Vagina (tissue), 2 donors: ENCODE data around the gene POC1B. TPM values are rescaled to one million over a fixed set of nuclear protein-coding genes. Genes with fewer than 3 reads are reported as not detected.

Experiments
- DNase-seq, 2 donors: peaks; one replicate each; pipeline ENCODE4 v3.0.0-alpha.2; 2017; ENCODE audit errors: extremely low spot score in 2 of 2
- H3K27ac ChIP-seq: fragments of 200-600 bp; sonication (generic); one replicate; pipeline ENCODE4 v1.5.1; 2019
- H3K27me3 ChIP-seq: fragments of 200-600 bp; sonication (generic); one replicate; pipeline ENCODE4 v1.5.1; 2019
- H3K36me3 ChIP-seq, 2 donors: fragments of 200-600 bp; sonication (generic); one replicate each; pipeline ENCODE4 v1.5.1; 2017 to 2019
- H3K4me1 ChIP-seq: fragments of 200-600 bp; sonication (generic); one replicate; pipeline ENCODE4 v1.5.1; 2019
- H3K4me3 ChIP-seq, 2 donors: fragments of 200-600 bp; sonication (generic); 1 replicate in 1 of 2; 2 replicates in 1 of 2; pipeline ENCODE4 v1.5.1; 2016 to 2019
- H3K9me3 ChIP-seq: fragments of 200-600 bp; sonication (generic); one replicate; pipeline ENCODE4 v1.5.1; 2019
- POLR2A ChIP-seq, 2 donors: fragments of 450-650 bp; IDR thresholded peaks; one replicate each; pipeline ENCODE4 v1.6.1; 2017; ENCODE audit warnings: antibody characterized with exemption in 2 of 2, mild to moderate bottlenecking in 2 of 2, moderate library complexity in 2 of 2
- POLR2AphosphoS5 ChIP-seq, 2 donors: sonication (generic); formaldehyde crosslinking; IDR thresholded peaks; one replicate each; pipeline ENCODE4 v1.9.0; 2017; ENCODE audit warnings: antibody characterized with exemption in 2 of 2, mild to moderate bottlenecking in 2 of 2, low read depth in 1 of 2; ENCODE audit not compliant: insufficient read depth in 1 of 2
- intact Hi-C: fragments of 100-400 bp; cut with DNase I; formaldehyde crosslinking; loops from one replicate; pipeline ENCODE4 v1.15.1; 2023
- total RNA-seq: library from RNA; depleted of rRNA; stranded (reverse); fragments of >200 nt; gene quantifications from one replicate; pipeline ENCODE4 v1.2.3, GENCODE V29; 2016
- TF ChIP-seq, protein P1 (sequence below), 3 experiments: fragments of 450-650 bp in 2 of 3; fragments of 200-600 bp in 1 of 3; sonication (generic) in 1 of 3; IDR thresholded peaks; one replicate each; pipeline ENCODE4 v1.5.1; 2017 to 2019; ENCODE audit warnings: antibody characterized with exemption in 3 of 3, mild to moderate bottlenecking in 2 of 3, moderate library complexity in 2 of 3

Gene POC1B
- total RNA-seq = 18.9 TPM

DNA sequence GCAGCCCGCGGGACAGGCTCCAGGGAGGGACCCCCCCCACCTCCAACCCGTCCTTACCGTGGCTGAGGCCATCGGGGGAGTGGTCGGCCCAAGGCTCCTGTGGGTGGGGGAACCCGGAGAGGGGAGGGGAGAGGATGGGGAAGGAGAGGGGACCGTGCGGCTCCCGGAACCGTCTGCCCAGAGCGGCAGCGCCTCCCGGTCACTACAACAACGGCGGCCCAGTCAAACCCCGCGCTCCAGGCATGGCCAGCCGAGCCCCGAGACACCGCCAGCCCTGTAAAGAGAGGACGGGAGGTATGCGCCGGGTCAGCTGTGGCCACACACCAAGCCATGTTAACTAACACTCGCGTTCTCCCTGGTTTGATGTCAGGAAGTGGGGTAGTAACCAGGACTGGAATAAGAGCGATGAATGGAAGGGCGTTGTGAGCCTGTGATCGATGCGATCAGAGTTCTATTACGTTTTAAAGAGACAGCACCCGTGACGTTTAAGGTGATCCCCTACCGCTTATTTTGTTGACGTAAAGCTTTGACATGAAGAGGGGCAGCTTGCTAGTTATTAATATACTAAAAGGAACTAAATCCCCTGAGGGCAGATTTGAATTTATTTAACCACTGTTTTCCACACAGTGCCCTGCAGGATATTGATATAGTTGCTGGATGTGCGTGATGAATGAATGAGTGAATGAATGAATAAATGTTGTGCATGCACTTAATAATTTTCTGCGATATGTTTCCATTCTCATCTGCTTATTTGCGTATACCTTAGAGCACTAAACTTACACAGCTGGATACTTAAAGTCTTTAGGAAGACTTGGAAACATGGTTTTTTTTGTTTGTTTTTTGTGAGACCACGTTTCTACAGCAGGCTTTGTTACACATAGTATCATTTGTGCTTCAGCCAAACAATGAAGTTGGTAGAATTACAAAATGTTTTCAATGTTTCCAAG lies at the start of gene POC1B:
Gene POC1B, minus strand, starts transcription at position 224 of the 947 bp plus-strand sequence. Its CDS starts 152 bp downstream, at position 72.
- no peaks in the 10 kb centered on the region for H3K27me3 ChIP-seq
- intact Hi-C loops = loop anchor here (10.0 kb wide), 1 partner anchor 51 kb away; no protein-coding TSS in a partner anchor
- peaks cover 45% of the 10 kb centered on the region for H3K4me1 ChIP-seq
- no peak for DNase-seq
- H3K36me3 ChIP-seq = peaks cover 0 to 5% of the 10 kb centered on the region in 2 donors
- peak within 1 kb of the TSS; percentile 78 to 99 for H3K4me3 ChIP-seq
- no peaks in the 10 kb centered on the region for H3K9me3 ChIP-seq
- TF ChIP-seq, protein P1, sequence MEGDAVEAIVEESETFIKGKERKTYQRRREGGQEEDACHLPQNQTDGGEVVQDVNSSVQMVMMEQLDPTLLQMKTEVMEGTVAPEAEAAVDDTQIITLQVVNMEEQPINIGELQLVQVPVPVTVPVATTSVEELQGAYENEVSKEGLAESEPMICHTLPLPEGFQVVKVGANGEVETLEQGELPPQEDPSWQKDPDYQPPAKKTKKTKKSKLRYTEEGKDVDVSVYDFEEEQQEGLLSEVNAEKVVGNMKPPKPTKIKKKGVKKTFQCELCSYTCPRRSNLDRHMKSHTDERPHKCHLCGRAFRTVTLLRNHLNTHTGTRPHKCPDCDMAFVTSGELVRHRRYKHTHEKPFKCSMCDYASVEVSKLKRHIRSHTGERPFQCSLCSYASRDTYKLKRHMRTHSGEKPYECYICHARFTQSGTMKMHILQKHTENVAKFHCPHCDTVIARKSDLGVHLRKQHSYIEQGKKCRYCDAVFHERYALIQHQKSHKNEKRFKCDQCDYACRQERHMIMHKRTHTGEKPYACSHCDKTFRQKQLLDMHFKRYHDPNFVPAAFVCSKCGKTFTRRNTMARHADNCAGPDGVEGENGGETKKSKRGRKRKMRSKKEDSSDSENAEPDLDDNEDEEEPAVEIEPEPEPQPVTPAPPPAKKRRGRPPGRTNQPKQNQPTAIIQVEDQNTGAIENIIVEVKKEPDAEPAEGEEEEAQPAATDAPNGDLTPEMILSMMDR (IDR thresholded peaks at IDR 0.05) = peak; percentile 8 to 28 (median 26)
- no peak for TF ChIP-seq POLR2A (IDR thresholded peaks at IDR 0.05)
- peak; percentile 75 to 76 for TF ChIP-seq POLR2AphosphoS5 (IDR thresholded peaks at IDR 0.05; ENCODE audit: insufficient read depth in 1 of 2, low read depth in 1 of 2)
- peak within 1 kb of the TSS; percentile 94 for H3K27ac ChIP-seq

DNA sequence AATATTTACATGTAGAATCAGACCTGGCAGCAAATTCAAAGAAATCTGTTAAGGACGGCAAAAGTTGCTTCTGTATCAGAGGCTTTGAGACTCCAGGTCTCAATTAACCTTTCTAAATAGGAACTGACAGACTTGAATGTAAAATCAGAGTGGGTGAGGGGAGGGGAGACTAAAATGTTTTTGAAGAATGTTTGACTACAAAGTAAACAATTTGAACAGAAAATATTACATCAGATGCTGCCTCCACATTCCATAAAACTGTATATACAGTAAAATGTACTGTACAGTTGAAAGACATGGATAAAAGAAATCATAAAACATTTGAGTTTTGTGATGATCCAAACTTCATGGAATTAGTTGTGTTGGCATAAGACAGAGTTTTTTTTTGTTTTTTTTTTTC lies 49.5 kb upstream of the POC1B start:
- Histone ChIP-seq H3K36me3 (no peaks in the 10 kb centered on the region), H3K27me3 (no peaks in the 10 kb centered on the region), H3K9me3 (no peaks in the 10 kb centered on the region), H3K4me1 (peaks cover 5% of the 10 kb centered on the region), H3K4me3 (no peak overlapping the region), H3K27ac (no peak overlapping the region)
- intact Hi-C loops = no loop called here
- TF ChIP-seq POLR2AphosphoS5 (IDR thresholded peaks at IDR 0.05; ENCODE audit: insufficient read depth in 1 of 2, low read depth in 1 of 2) = no peak
- no peak for TF ChIP-seq POLR2A (IDR thresholded peaks at IDR 0.05)
- TF ChIP-seq, protein P1 (IDR thresholded peaks at IDR 0.05) = no peak
- DNase-seq = no peak

DNA sequence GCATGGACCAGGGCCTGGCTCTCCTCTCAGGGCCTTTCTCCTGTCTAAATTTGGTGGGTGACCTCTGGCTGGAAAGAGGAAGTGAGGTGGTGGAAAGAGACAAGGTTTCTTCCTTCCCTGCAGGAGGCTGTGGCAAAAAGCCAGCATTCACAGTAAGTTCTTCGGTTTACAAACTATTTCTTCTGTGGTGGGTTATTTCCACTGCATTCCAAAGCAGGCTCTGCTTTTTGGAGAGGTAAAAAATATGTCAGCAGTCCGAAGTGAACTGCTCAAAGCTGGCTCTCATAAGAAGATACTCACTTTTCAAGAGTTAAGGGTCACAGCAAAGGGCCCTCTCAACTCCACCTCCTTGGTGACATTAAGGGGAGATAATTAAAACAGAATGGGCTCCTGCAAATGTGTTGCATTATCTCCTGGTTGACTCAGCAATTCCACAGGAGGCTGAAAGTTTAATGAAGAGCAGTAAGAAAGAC lies 48.9 kb upstream of the POC1B start:
- Histone ChIP-seq H3K27ac (no peak overlapping the region), H3K4me1 (peaks cover 7% of the 10 kb centered on the region), H3K4me3 (no peak overlapping the region), H3K27me3 (no peaks in the 10 kb centered on the region), H3K9me3 (no peaks in the 10 kb centered on the region), H3K36me3 (no peaks in the 10 kb centered on the region)
- TF ChIP-seq, protein P1 (IDR thresholded peaks at IDR 0.05) = no peak
- TF ChIP-seq POLR2AphosphoS5 (IDR thresholded peaks at IDR 0.05; ENCODE audit: insufficient read depth in 1 of 2, low read depth in 1 of 2) (no peak), POLR2A (IDR thresholded peaks at IDR 0.05) (no peak)
- DNase-seq = no peak
- intact Hi-C loops = no loop called here

DNA sequence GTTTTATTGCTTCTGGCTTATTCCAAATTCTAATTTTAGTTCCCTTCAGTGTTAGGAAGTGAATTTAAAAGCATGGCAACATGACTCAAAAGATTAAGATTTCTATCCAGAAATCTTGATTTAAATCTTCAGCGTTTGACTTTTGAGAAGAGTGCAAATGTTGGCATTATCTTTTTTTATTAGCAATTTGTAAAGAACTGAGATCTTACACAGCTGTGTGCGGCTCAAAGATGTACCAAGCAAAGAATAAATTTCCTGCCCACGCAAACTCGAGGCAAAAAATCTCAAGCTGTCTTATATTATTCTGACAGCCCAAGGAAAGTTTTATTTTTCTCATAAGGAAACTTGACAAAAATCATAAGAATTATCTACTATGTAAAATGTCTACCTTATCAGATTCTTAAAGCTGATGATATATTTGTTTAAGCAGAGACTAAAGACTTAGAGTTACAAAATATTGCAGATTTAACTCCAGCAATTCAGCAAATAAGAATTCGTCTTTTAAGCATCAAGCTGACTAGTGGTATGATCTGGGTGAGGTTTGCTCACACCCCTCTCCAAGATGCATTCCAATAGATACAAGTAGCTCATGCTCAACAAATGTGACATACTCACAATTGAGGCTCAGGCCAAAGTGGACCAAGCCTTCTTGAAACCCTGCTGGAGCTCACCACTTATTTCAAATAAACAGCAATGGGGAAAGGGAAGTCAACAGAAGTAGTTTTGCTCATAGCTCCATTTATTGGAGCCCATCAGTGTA lies 47.4 kb upstream of the POC1B start:
- Histone ChIP-seq H3K27ac (no peak overlapping the region), H3K4me3 (no peak overlapping the region), H3K4me1 (peaks cover 17% of the 10 kb centered on the region), H3K36me3 (no peaks in the 10 kb centered on the region), H3K9me3 (no peaks in the 10 kb centered on the region), H3K27me3 (no peaks in the 10 kb centered on the region)
- DNase-seq = no peak
- TF ChIP-seq, protein P1 (IDR thresholded peaks at IDR 0.05) = no peak
- no peak for TF ChIP-seq POLR2AphosphoS5 (IDR thresholded peaks at IDR 0.05; ENCODE audit: insufficient read depth in 1 of 2, low read depth in 1 of 2)
- no peak for TF ChIP-seq POLR2A (IDR thresholded peaks at IDR 0.05)
- intact Hi-C loops = no loop called here
